ENCODE measurements around the gene LCN2. TPM values are rescaled to one million over a fixed set of nuclear protein-coding genes. Genes with fewer than 3 reads are reported as not detected.
A peak's percentile ranks its signal among the peaks of the same experiment; 100 is the strongest.

Gene LCN2
- total RNA-seq, 1 experiment from 2014 or later, result 1.3 TPM

- POLR2A ChIA-PET, result no interaction called here
- H3K27me3 Mint-ChIP-seq (ENCODE audit: low read depth), result no peaks in the 10 kb centered on the region
- no peak overlapping the region for H3K4me3 Mint-ChIP-seq
- CTCF ChIA-PET, result interaction anchor here (0.7 to 3.3 kb wide), 3 partner anchors 14 to 28 kb away, joined by 3 to 27 read pairs (median 10); partner anchors contain the start of gene BBLN
- peaks cover 6% of the 10 kb centered on the region for H3K4me1 Mint-ChIP-seq
- 0 out of 2 replicates have a peak overlapping the region, but pooled peaks have one; percentile 65 for H3K27ac Mint-ChIP-seq
- H3K36me3 Mint-ChIP-seq, result no peaks in the 10 kb centered on the region
- no peak for TF ChIP-seq NR1H2 (CRISPR knock-in tag; IDR thresholded peaks at IDR 0.05)
- no peak for TF ChIP-seq ELF4 (CRISPR knock-in tag; IDR thresholded peaks at IDR 0.05; ENCODE audit: low read depth)
- TF ChIP-seq SMAD4 (CRISPR knock-in tag; IDR thresholded peaks at IDR 0.05), result no peak
- TF ChIP-seq GRHL2 (CRISPR knock-in tag; IDR thresholded peaks at IDR 0.05; ENCODE audit: insufficient replicate concordance, severe bottlenecking), result no peak
- TF ChIP-seq ZNF281 (CRISPR knock-in tag; IDR thresholded peaks at IDR 0.05), result no peak
- TF ChIP-seq FOXK1 (CRISPR knock-in tag; IDR thresholded peaks at IDR 0.05), result no peak
- TF ChIP-seq AFF4 (CRISPR knock-in tag; IDR thresholded peaks at IDR 0.05; ENCODE audit: borderline replicate concordance), result no peak
- no peak for TF ChIP-seq CREM (CRISPR knock-in tag; IDR thresholded peaks at IDR 0.05)
- no peak for TF ChIP-seq CBFB (CRISPR knock-in tag; IDR thresholded peaks at IDR 0.05; ENCODE audit: low read depth)
- no peak for TF ChIP-seq MXD4 (CRISPR knock-in tag; IDR thresholded peaks at IDR 0.05; ENCODE audit: borderline replicate concordance)
- TF ChIP-seq ERG (CRISPR knock-in tag; IDR thresholded peaks at IDR 0.05), result no peak
- no peak for TF ChIP-seq MAX (CRISPR knock-in tag; IDR thresholded peaks at IDR 0.05)
- no peak for TF ChIP-seq ZNF121 (CRISPR knock-in tag; IDR thresholded peaks at IDR 0.05)
- TF ChIP-seq ZBTB43 (CRISPR knock-in tag; IDR thresholded peaks at IDR 0.05), result no peak
- TF ChIP-seq IRF2 (CRISPR knock-in tag; IDR thresholded peaks at IDR 0.05; ENCODE audit: borderline replicate concordance, low read depth), result no peak
- DNase-seq (ENCODE audit: low spot score), result no peak
- no peak for ATAC-seq
- no peaks in the 10 kb centered on the region for H3K9me3 Mint-ChIP-seq
Observed at GRCh38 chr9:128145536-128145935, 3.7 kb upstream of the LCN2 start.

- Mint-ChIP-seq H3K27ac (no peak overlapping the region), H3K4me3 (no peak overlapping the region), H3K9me3 (no peaks in the 10 kb centered on the region), H3K27me3 (ENCODE audit: low read depth) (peaks cover 3% of the 10 kb centered on the region; the same call in 1 of the 2 replicates), H3K4me1 (peaks cover 9% of the 10 kb centered on the region), H3K36me3 (no peaks in the 10 kb centered on the region)
- ATAC-seq (no peak), DNase-seq (ENCODE audit: low spot score) (no peak)
- ChIA-PET POLR2A (no interaction called here), CTCF (interaction anchor here (0.7 to 3.3 kb wide), 3 partner anchors 14 to 28 kb away, joined by 3 to 27 read pairs (median 10); partner anchors contain the start of gene BBLN)
- TF ChIP-seq FOXP4 (CRISPR knock-in tag; IDR thresholded peaks at IDR 0.05) (no peak), FOXK1 (CRISPR knock-in tag; IDR thresholded peaks at IDR 0.05) (no peak), CDX4 (CRISPR knock-in tag; IDR thresholded peaks at IDR 0.05; ENCODE audit: borderline replicate concordance) (no peak), SMAD4 (CRISPR knock-in tag; IDR thresholded peaks at IDR 0.05) (no peak), E2F4 (CRISPR knock-in tag; IDR thresholded peaks at IDR 0.05; ENCODE audit: borderline replicate concordance, low read depth) (no peak), ZBTB43 (CRISPR knock-in tag; IDR thresholded peaks at IDR 0.05) (no peak), MAX (CRISPR knock-in tag; IDR thresholded peaks at IDR 0.05) (no peak)
Observed at GRCh38 chr9:128145951-128146351, 3.3 kb upstream of the LCN2 start.

All from WTC11 (cell line).